ENCODE results near the gene NOB1.
"Not testable (repeated sequence)": the region's sequence is repeated elsewhere in the genome, so short reads cannot be mapped to it uniquely, and the experiment has no call there.

Gene NOB1

DNA sequence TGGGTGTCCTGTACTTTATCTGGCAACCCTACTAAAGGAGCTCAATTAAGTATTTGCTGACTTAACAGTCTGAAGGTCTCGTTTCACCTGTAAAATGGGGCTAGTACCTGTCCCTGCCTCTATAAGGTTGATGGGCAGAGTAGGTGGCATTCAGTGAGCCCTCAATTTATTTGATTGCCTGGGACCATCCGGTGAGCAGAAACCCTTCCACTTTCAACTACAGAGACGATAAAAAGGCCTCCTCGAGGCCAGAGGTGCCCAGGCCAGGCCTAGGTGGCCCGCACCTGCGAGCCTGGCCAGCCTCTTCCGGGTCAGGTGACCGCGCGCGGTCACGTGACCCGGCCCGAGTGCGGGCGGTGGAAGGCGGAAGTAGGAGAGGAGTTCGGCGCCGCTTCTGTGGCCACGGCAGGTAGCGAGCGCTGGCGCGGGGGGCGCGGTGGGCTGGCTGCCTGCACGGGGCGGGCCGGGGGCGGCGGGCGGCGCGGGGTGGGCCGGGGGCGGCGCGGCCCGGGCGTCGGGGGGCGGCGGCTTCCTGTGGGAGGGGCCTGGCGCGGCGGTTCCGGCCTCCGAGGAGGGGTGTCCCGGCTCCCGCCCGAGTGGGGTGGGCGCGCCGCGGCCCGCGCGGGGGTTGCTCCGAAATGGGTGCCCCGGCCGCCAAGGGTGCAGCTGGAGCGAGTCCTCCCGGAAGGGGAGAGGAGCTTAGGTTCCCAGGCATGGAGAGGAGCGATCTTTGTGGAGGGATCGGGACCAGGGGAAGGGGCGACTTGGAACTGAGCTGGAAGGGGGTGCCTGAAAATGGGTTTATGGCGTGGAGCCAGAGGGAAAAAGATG, 7.5 kb upstream of the NOB1 start, which contains the start of gene WWP2:
Gene WWP2, plus strand, starts transcription at position 350 of the 831 bp plus-strand sequence. CDS start 24,679 bp downstream, outside the sequence.
- peak; percentile 69 to 71 for DNase-seq (ENCODE audit: low read depth in 2 of 2)

DNA sequence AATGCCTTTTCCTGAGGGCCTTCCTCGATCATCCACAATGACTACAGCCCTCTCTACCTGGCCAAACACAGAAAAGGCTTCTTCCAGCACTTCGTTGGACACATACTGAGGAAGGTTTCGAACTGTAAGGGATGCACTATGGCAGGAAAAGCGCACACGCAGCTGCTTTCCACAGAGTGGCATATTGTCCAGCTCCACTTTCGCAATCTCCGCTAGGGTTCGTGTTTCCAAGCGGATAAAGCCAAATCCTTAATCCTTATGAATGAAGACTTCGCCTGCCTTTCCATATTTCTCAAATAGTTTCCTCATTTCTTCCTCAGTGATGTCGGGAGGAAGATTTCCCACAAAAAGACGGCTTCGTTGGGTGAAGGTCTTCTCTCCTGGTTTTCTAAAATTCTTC, 2.6 kb upstream of the NOB1 start:
- not testable (repeated sequence) for DNase-seq (ENCODE audit: low read depth in 2 of 2)

DNA sequence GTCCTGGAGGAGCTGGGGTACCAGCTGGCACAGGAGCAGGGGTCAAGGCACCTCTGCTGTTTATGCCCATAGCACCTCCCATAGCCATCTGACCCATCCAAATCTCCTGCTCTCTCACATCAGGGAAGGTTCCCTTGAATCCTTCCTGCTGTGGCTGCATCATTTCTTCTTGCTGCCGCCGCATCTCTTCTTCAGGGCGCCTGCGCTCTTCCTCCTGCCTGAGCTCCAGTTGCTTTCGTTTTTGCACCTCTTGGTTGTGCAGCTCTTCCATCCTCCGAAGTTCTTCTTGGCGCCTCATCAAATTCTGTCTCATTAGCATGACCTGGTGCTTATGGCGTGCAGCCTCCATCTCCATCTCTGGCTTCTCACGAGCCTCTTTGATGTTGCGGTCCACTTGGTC, 2.0 kb upstream of the NOB1 start:
- no peak for DNase-seq (ENCODE audit: low read depth in 2 of 2)

DNA sequence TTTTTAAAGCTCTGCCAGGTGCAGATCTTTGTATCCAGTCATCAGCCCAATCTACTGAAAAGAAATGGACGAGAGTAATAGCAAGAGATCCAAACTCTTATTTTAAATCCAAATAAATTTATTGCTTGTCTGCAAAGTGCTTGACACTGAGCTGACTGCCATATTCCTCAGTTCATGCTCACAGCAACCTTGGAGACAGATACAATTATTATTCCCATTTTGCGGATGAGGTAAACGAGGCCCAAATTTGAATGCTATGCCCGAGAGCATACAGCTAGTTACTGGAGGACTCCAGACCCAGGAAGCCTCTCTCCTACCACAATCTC, 620 bp downstream of the NOB1 start:
- DNase-seq (ENCODE audit: low read depth in 2 of 2): no peak

DNA sequence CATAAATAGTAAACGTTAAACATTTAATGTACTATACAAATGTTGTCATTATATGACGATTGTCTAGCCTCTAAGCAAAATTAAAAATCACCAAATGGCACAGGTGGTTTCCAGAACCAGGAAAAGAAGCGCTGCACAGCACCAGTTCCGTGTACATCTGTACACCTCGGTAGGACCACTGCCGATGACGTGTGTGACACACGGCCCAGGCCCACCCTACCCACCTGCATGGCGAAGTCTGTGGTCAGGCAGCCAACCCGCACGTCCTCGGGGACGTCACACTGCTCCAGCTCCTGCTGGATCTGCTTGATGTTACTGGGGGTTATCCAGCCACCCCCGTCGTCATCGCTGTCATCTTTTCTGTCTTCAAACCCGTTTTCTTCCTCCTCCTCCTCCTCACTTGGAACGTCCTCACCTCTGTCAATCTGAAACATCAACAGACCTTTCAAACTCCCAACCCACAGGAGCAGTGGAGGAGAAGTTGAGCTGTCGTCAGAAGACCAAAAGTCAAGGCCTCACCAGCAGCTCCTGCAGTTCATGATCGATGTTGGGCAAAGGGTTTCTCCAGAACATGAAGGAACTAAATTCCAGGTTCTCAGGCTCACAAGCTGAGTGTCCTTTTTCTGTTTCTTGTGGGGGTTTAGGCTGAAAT, 5.9 kb downstream of the NOB1 start:
- no peak for DNase-seq (ENCODE audit: low read depth in 2 of 2)

DNA sequence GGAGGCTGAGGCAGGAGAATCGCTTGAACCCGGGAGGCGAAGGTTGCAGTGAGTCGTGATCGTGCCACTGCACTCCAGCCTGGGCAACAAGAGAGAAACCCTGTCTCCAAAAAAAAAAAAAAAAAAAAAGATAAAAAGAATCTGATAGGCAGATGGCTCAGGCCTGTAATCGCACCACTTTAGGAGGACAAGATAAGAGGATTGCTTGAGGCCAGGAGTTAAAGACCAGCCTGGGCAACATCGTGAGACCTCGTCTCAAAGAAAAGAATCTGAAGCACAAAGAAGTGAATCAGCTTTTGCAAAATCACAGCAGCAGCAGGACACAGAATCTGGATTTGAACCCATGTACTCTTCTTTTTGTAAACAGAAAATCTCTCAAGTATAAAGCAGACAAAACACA, 7.6 kb downstream of the NOB1 start:
- no peak for DNase-seq (ENCODE audit: low read depth in 2 of 2)

DNA sequence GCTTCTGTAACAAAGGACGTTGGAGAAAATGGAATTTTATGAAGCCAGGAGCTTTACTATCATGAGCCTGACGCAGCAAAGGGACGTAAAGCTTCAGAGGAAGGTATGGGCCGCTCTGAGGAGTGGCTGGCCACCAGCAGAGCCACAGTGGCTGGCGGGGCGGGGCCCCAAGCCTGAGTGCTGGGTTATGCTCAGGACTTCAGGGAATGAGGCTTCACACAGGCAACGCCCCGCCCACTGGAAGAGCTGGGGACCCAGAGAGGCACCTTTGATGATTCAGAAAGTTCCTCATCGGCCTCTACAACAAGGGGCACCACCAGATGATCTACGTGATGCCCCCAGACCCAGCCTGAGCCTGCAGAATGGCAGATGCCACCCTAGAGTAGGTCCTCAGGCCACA, 8.8 kb downstream of the NOB1 start:
- DNase-seq (ENCODE audit: low read depth in 2 of 2): no peak

DNA sequence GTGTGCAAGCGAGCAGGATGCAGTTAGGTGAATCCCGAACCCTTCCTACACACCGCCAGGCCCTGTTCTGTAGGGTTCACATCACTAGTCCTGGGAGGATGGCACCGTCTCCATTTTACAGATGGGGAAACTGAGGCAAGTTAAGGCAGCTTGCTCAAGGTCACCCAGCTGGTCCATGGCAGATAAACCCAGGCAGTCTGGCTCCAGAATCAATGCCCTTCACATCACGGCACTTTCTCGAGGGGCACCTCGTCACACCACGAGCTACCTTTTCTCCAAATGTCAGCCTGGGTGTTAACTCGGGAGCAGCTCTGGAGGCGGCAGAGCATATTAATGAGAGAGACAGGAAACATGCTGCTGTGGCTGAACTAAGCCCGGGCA, 9.5 kb downstream of the NOB1 start:
- DNase-seq (ENCODE audit: low read depth in 2 of 2): no peak

DNA sequence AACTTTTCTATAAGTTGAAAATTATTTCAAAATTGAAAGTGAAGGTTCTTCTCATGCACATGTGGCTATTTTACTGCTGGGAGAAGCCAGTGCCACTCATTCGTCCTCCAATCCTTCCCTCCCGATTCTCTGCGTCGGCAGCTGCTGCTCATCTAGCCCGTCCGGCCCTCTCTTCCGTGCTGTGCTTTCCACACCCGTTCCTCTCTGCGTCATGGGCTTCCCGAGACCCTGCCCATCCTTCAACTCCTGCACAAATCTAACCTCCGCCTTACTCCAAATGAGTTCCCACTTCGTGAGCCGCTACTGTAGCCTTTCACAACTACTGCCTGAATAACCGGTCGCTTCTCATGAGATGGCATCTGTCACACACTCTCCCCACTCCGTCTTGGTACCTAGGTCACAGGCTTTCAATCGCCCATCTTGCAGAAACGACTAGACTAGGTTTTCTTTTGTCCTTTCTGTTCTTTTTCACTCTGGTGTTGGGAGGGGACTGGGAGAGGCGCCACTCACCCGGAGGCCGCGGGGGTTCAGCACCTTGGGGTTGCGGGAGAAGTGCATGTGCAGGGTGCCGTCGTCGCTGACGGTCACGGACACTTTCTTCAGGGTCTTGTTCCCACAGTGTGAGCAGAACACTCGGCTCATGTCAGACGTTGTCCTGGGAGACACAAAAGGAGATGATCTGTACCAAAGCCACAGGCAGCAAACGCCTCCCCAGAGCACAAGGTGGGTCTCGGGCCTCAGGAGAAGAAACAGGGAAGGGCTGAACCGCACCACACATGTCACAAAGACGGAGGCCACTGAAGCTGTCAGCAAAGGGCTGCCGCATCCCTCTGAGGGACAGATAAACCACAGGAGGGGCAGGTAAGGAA, 10.1 kb downstream of the NOB1 start:
- DNase-seq (ENCODE audit: low read depth in 2 of 2): no peak

DNA sequence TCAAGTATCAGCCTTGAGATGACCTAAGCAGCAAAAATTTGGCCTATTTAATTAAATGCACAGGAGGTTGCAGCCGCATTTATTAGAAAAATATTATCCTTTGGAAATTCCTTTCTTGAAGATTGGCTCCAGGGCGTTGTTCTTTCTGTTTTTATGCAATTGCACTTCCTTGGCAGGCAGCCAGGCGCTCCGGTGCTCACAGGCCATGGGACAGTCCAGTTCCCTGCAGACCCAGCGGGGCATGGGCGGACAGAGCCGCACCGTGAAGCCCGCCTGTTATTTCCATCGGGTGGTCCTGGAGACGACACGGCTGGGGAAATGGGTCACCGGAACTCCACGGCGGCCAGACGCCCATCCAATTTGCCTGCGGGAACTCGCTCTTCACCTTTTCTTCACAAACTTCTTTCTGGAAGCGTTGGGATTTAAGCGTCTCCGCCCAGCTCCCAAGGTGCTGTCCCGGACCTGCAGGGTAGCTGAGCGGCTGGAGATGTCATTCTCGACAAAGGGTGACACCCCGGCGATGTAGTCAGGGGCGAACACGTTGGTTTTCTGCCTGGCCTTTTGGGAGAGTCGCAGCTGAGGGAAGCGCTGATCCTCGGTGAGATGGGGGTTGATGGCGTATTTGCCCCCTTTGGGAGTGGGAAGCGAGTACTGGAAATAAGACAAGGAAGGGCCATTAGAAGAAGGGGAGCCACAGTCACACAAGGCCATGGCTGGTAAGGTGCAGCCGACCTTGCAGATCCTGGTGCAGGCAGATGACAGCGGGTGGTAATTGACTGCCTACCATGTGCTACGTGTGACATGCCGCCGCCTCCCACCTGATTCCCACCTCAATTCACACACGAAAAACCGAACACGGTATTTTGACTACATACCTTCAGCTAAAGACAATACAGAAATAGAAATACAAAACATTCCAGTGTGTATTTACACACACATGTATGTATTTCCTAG, 12.5 kb downstream of the NOB1 start:
- DNase-seq (ENCODE audit: low read depth in 2 of 2): no peak

DNA sequence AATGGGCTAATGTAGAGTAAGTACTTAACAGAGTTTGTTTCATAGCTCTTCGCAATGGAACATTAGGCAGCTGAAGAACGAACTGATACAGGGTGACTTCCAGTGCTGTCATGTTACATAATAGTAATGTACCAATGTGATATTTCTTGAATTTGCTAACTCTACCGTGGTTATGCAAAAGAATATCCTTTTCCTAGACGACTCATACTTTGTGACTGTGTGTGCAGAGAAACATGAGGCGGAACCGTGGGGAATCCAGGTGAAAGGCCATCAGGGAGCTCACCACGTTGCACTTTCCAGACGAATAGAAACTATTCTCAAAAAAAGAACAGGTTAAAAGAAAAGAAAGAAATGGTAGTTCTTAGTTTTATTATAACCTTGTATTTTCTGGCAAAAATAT, 13.2 kb downstream of the NOB1 start:
- no peak for DNase-seq (ENCODE audit: low read depth in 2 of 2)

DNA sequence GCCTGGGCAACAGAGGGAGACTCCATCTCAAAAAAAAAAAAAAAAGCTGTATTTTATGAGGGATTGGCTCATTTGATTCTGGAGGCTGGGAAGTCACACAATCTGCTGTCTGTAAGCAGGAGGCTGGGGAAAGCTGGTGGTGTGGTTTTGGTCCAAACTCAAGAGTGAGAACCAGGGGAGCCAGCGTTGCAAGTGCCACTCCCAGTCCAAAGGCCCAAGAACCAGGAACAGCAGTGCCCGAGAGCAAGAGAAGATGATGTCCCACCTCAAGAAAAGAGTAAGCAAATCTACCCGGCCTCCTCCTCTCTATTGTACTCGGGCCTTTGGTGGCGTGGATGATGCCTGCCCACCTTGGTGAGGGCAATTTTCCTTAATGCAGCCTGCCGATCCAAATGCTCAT, 22.6 kb downstream of the NOB1 start:
- DNase-seq (ENCODE audit: low read depth in 2 of 2): no peak

DNA sequence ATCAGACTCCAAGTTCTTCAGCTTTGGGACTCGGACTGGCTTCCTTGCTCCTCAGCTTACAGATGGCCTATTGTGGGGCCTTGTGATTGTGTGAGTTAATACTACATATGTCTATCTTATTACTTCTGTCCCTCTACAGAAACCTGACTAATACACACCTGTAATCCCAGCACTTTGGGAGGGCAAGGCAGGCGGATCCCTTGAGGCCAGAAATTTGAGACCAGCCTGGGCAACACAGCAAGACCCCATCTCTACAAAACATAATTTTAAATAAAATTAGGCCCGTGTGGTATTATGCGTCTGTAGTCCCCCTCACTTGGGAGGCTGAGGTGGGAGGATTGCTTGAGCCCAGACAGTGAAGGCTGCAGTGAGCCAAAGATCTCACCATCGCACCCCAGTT, 23.4 kb downstream of the NOB1 start:
- DNase-seq (ENCODE audit: low read depth in 2 of 2): not testable (repeated sequence)

DNA sequence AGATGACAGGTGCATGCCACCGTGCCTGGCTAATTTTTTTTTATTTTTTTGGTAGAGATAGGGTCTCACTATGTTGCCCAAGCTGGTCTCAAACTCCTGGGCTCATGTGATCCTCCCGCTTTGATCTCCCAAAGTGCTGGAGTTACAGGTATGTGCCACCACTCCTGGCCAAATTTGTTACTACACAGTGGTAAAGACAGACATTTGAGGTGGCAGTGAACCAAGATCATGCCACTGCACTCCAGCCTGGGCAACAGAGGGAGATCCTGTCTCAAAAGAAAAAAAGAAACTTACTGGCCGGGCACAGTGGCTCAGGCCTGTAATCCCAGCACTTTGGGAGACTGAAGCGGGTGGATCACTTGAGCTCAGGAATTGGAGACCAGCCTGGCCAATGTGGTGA, 25.7 kb downstream of the NOB1 start:
- DNase-seq (ENCODE audit: low read depth in 2 of 2): not testable (repeated sequence)

DNA sequence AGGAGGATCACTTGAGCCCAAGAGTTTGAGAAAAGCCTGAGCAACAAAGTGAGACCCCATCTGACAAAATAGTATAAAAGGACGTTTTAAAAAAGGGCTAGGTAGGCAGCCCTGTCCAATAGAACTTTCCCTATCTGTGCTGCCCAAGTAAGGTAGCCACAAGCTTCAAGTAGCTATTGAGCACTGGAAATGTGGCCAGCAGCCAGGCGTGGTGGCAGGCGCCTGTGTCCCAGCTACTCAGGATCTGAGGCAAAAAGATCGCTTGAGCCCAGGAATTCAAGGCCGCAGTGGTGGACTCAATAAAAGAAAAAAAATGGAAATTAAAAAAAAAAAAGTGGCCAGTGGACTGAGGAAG, 26.8 kb downstream of the NOB1 start:
- no peak for DNase-seq (ENCODE audit: low read depth in 2 of 2)

DNA sequence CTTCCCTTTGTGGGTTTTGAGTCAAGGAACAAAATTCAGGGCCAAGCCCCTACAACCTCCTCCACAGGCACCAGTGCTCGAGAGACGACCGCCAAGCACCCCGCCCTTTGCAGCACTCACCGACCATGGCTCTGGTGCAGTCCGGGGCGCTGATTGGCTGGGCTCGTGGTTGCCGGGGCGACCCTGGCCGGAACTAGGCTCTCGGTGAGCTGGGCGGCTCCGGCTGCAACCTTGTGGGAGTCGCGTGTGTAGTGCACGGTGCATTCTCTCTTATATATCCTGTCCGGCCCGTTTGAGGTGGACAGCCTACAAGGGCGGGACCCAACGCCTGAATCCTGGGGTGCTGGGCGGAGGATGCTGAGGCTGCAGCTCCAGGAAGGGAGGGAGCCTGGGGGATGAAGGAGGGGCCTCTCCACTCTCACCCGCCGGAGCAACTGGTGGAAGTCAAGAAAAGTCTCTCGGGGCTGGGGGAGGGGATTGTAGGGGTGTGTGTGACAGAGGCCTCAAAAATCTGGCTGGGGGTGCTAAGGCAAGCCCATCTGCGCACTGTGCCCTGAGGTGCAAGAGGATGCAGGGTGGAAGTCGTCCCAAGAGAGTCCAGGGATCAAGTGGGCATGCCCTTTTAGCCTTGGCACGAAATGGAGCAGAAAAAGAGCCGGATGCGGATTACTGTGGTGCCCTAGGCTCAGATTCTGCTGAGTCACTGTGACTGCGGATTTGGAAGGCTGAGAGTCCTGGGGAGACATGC, 28.2 kb downstream of the NOB1 start, which contains the start of gene NQO1:
Gene NQO1, minus strand, starts transcription at position 248 of the 748 bp plus-strand sequence. Its CDS starts 121 bp downstream, at position 127.
- DNase-seq (ENCODE audit: low read depth in 2 of 2): peak; percentile 69 to 82

DNA sequence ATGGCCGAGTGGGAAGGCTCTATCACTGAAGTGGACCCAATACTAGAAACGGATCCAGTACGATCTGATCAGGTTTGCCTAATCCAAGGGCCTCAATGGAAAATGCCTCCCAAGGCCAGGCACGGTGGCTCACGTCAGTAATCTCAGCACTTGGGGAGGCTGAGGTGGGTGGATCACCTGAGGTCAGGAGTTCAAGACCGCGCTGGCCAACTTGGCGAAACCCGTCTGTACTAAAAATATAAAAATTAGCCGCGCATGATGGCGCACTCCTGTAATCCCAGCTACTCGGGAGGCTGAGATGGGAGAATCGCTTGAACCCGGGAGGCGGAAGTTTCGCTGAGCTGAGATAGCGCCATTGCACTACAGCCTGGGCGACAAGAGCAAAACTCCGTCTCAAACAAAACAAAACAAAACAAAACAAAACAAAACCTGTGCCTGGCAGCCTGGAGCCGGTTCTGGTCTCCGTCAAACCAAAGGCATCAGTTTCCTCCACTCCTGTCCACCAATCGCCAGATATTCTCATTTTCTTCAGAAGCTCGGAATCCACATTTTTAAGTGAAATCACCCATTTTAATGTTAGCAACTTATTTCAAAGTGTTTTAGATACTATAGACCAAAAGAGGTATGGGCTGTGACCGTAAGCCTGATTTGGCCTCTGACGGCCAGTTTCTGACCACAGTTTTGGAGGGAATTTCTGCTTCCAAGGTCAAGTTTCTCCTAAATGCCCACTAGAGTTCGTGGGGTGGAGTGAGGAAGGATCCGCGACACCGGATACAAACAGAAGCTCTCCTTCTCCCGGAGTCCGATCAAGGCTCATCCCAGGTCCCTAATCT, 29.0 kb downstream of the NOB1 start:
- DNase-seq (ENCODE audit: low read depth in 2 of 2): no peak

DNA sequence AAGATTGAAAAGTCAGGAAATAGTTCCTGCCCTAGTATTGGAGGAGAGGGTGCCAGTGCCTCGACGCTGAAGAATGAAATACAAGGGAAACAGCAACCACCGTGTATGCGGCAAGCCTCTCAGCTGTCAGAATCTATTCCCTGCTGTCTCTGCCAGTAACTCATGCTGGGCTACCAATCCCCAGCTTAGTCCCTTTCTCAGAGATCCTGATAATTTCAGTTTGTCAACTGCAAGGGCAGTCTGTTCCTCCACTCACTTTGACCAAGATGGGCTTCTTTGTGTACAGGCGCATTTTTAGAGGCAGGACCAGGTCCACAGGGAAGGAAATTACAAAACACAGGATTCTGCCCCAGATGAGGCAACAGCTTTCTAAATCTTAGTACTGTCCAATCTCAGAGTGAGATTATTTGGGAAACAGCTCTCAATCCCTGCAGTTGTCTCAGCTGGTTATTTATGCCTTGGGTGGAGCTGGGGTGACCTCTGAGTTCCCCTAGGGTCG, 29.7 kb downstream of the NOB1 start:
- no peak for DNase-seq (ENCODE audit: low read depth in 2 of 2)

DNA sequence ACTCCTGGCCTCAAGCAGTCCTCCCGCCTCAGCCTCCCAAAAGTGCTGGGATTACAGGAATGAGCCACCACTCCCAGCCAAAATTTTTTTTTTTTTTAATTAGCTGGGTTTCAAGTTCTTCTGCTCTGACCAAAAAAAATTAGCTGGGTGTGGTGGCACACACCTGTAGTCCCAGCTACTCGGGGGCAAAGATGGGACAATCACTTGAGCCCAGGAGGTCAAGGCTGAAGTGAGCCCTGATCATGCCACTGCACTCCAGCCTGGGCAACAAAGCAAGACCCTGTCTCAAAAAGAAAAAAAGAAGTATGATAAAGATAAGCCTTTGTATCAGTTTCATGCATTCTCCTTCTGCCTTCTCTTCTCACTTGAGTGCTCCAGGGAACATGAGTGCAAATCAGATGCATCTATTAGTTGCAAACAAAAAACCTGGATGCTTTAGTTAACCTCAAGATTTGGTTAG, 30.3 kb downstream of the NOB1 start:
- DNase-seq (ENCODE audit: low read depth in 2 of 2): no peak

Measured in stimulated activated CD4-positive, alpha-beta T cell treated with anti-CD3 and anti-CD28 coated beads, Interleukin-1b, Interleukin-23, amount 100 ng/mL, for 4 hours (primary cell).